HepG2 (cell line): ENCODE results near the gene FAM117B. TPM values are rescaled to one million over a fixed set of nuclear protein-coding genes. Genes with fewer than 3 reads are reported as not detected.

Experiments used
- ATAC-seq: fragments of 200-7000 bp; cut with Tn5 transposase; 3 replicates; pipeline ENCODE4 v1.9.1; 2020; ENCODE audit warnings: mild to moderate bottlenecking, moderate library complexity
- BruUV-seq: library from RNA; stranded (reverse); fragments of 400-500 nt; replicated peaks from 2 replicates; lab custom pipeline; 2021; lab: Mats Ljungman, UMichigan
- CTCF ChIA-PET: fragments of 300-600 bp; formaldehyde crosslinking; extraction: SDS; loops from one replicate; lab custom pipeline; 2021; ENCODE audit warnings: low total read pairs, inconsistent platforms, low intra/inter-chr PET ratio; lab: Yijun Ruan, JAX
- POLR2A ChIA-PET: fragments of 350-600 bp; sonication (Branson Sonifier 250); formaldehyde crosslinking; loops from one replicate; lab custom pipeline; 2020; ENCODE audit warnings: antibody characterized with exemption, inconsistent platforms; lab: Yijun Ruan, JAX
- DNase-seq: peaks from one replicate; pipeline ENCODE4 v3.0.0-alpha.2; 2015; ENCODE audit warnings: low spot score
- FAIRE-seq: peaks from 3 replicates; lab custom pipeline; 2011; peaks lifted over from hg19 to GRCh38; lab: Jason Lieb, UNC
- H2AFZ ChIP-seq: one replicate; pipeline ENCODE4 v1.6.1; 2011; ENCODE audit warnings: low read length, inconsistent platforms
- H3K27ac ChIP-seq: fragments of 300-600 bp; 3 replicates; pipeline ENCODE4 v1.8.0; 2011; ENCODE audit warnings: mixed run types, mild to moderate bottlenecking, mixed read lengths, low read length, inconsistent platforms; ENCODE audit not compliant: insufficient read depth; ENCODE audit errors: extremely low read length
- H3K27me3 ChIP-seq, 2 experiments: fragments of 200-600 bp in 1 of 2; 2 replicates in 1 of 2; 3 replicates in 1 of 2; pipeline versions ENCODE4 v1.6.0 to v1.8.0; 2011; ENCODE audit warnings: low read length in 2 of 2, mild to moderate bottlenecking in 2 of 2, moderate library complexity in 2 of 2, inconsistent platforms in 1 of 2; ENCODE audit not compliant: insufficient read depth in 2 of 2, control insufficient read depth in 1 of 2
- H3K36me3 ChIP-seq, 2 experiments: fragments of 200-600 bp in 1 of 2; replicated peaks in 1 of 2; 2 replicates in 1 of 2; 3 replicates in 1 of 2; pipeline versions ENCODE4 v1.5.1 to v1.8.0; 2011; ENCODE audit warnings: low read length in 2 of 2, inconsistent platforms in 1 of 2; ENCODE audit not compliant: insufficient read depth in 2 of 2, control insufficient read depth in 1 of 2
- H3K4me1 ChIP-seq: 2 replicates; pipeline ENCODE4 v1.5.1; 2012; ENCODE audit warnings: low read length, inconsistent platforms; ENCODE audit not compliant: insufficient read depth
- H3K4me2 ChIP-seq: 2 replicates; pipeline ENCODE4 v1.6.0; 2011; ENCODE audit warnings: low read depth, low read length, inconsistent platforms
- H3K4me3 ChIP-seq, 3 experiments: fragments of 200-600 bp in 1 of 3; sonication (generic), shearing (Covaris generic) in 1 of 3; replicated peaks in 1 of 3; 2 replicates each; pipeline ENCODE4 v1.5.1; 2011 to 2016; ENCODE audit warnings: low read length in 3 of 3, inconsistent platforms in 2 of 3, low read depth in 2 of 3, mild to moderate bottlenecking in 2 of 3, control low read depth in 1 of 3, mixed read lengths in 1 of 3; ENCODE audit not compliant: insufficient read depth in 1 of 3
- H3K79me2 ChIP-seq: one replicate; pipeline ENCODE4 v1.6.1; 2011; ENCODE audit warnings: low read length, inconsistent platforms; ENCODE audit not compliant: insufficient read depth
- H3K9ac ChIP-seq: 2 replicates; pipeline ENCODE4 v1.6.0; 2011; ENCODE audit warnings: mild to moderate bottlenecking, low read depth, low read length, inconsistent platforms; ENCODE audit not compliant: insufficient read depth
- H3K9me3 ChIP-seq: 2 replicates; pipeline ENCODE4 v1.5.1; 2012; ENCODE audit warnings: mild to moderate bottlenecking, low read length
- H4K20me1 ChIP-seq: 2 replicates; pipeline ENCODE4 v1.6.0; 2011; ENCODE audit warnings: inconsistent platforms, mild to moderate bottlenecking, low read length, moderate library complexity; ENCODE audit not compliant: insufficient read depth
- ARID2 ChIP-seq: sonication (generic); formaldehyde crosslinking; IDR thresholded peaks from 2 replicates; pipeline ENCODE4 v1.8.1; 2022; ENCODE audit warnings: mild to moderate bottlenecking, missing genetic modification reagents, borderline replicate concordance
- CC2D1A ChIP-seq: sonication (generic); formaldehyde crosslinking; IDR thresholded peaks from 2 replicates; pipeline ENCODE4 v1.8.1; 2023; ENCODE audit warnings: mild to moderate bottlenecking, missing genetic modification reagents
- EP300 ChIP-seq, 3 experiments: sonication (generic) in 1 of 3; formaldehyde crosslinking in 1 of 3; IDR thresholded peaks; 2 replicates each; pipeline versions ENCODE4 v1.5.1 to v1.6.1; 2011 to 2020; ENCODE audit warnings: low read depth in 2 of 3, low read length in 2 of 3, borderline replicate concordance in 1 of 3, improper control_type of control experiment in 1 of 3, mild to moderate bottlenecking in 1 of 3, missing genetic modification reagents in 1 of 3, moderate library complexity in 1 of 3
- FOSL1 ChIP-seq: sonication (generic); formaldehyde crosslinking; IDR thresholded peaks from 2 replicates; pipeline ENCODE4 v1.9.0; 2021; ENCODE audit warnings: missing genetic modification reagents, borderline replicate concordance
- FOXA3 ChIP-seq: IDR thresholded peaks from 2 replicates; pipeline ENCODE4 v1.6.1; 2016; ENCODE audit warnings: missing genetic modification reagents, missing compliant biosample characterization
- IKZF4 ChIP-seq: sonication (generic); formaldehyde crosslinking; IDR thresholded peaks from 2 replicates; pipeline ENCODE4 v1.5.1; 2020; ENCODE audit warnings: borderline replicate concordance, mild to moderate bottlenecking, low read depth, missing genetic modification reagents; ENCODE audit errors: not compliant biosample characterization
- NFE2 ChIP-seq: sonication (generic); formaldehyde crosslinking; IDR thresholded peaks from 2 replicates; pipeline ENCODE4 v1.4.0; 2020; ENCODE audit warnings: missing genetic modification reagents
- NONO ChIP-seq, 2 experiments: fragments of 450-650 bp in 1 of 2; sonication (generic) in 1 of 2; formaldehyde crosslinking in 1 of 2; IDR thresholded peaks in 1 of 2; conservative IDR thresholded peaks in 1 of 2; 2 replicates each; pipeline versions ENCODE4 v1.6.1 to v1.8.0; 2017 to 2022; ENCODE audit warnings: mild to moderate bottlenecking in 1 of 2, missing genetic modification reagents in 1 of 2, moderate library complexity in 1 of 2
- SP4 ChIP-seq: sonication (generic); formaldehyde crosslinking; IDR thresholded peaks from 2 replicates; pipeline ENCODE4 v1.8.1; 2023; ENCODE audit warnings: mild to moderate bottlenecking, missing genetic modification reagents
- SRF ChIP-seq: IDR thresholded peaks from 2 replicates; pipeline ENCODE4 v1.6.1; 2011; ENCODE audit warnings: mild to moderate bottlenecking, low read depth, low read length, moderate library complexity
- ZFP36L1 ChIP-seq: sonication (generic); formaldehyde crosslinking; IDR thresholded peaks from 2 replicates; pipeline ENCODE4 v1.8.0; 2022; ENCODE audit warnings: mild to moderate bottlenecking, missing genetic modification reagents, moderate library complexity
- ZNF24 ChIP-seq: fragments of 450-650 bp; IDR thresholded peaks from 2 replicates; pipeline ENCODE4 v1.6.1; 2017; ENCODE audit warnings: antibody characterized with exemption, mild to moderate bottlenecking
- ZNF326 ChIP-seq: sonication (generic); formaldehyde crosslinking; IDR thresholded peaks from 2 replicates; pipeline ENCODE4 v1.4.0; 2020; ENCODE audit warnings: missing genetic modification reagents, borderline replicate concordance
- ZNF577 ChIP-seq: sonication (generic); formaldehyde crosslinking; IDR thresholded peaks from 2 replicates; pipeline ENCODE4 v1.4.0; 2020; ENCODE audit warnings: mild to moderate bottlenecking, low read depth, missing genetic modification reagents, borderline replicate concordance
- WGBS: methylation state at CpG from one replicate; pipeline ENCODE4 v1.1.6; 2017; ENCODE audit warnings: low lambda C conversion rate; 5-methylcytosine and 5-hydroxymethylcytosine counted together
- in situ Hi-C: cut with HindIII; loops from 2 replicates; pipeline ENCODE4 v1.10.0; 2017; ENCODE audit warnings: low pct_unique_long_range_greater_than_20kb; ENCODE audit not compliant: extremely low pct_ligation_motif_present
- intact Hi-C: fragments of 100-400 bp; cut with micrococcal nuclease; formaldehyde crosslinking; loops from one replicate; pipeline ENCODE4 v1.10.0; 2022; ENCODE audit not compliant: unreplicated experiment
- polyA plus RNA-seq, 8 experiments: library from polyadenylated mRNA; depleted of rRNA in 3 of 8; stranded (reverse) in 7 of 8; unstranded in 1 of 8; fragments of >200 nt; fragmentation: Illumina TruSeq in 4 of 8; extraction: Trizol in 4 of 8; gene quantifications; 2 replicates each; pipeline versions ENCODE4 v1.2.1 to v1.2.3, GENCODE V29; 2011 to 2016; ENCODE audit warnings: low read depth in 4 of 8, missing spikeins in 1 of 8, mixed read lengths in 1 of 8; ENCODE audit not compliant: insufficient read depth in 1 of 8
- total RNA-seq, 5 experiments: library from RNA; depleted of rRNA; stranded (reverse); fragments of >200 nt; fragmentation: Illumina TruSeq; extraction: Trizol; gene quantifications; 2 replicates each; pipeline ENCODE4 v1.2.3, GENCODE V29; 2016; ENCODE audit warnings: low read depth in 1 of 5
- TF ChIP-seq, protein P1 (sequence below): sonication (generic); formaldehyde crosslinking; conservative IDR thresholded peaks from 2 replicates; pipeline ENCODE4 v1.8.0; 2022; ENCODE audit warnings: mild to moderate bottlenecking, moderate library complexity, missing genetic modification reagents
- TF ChIP-seq, protein P2 (sequence below): sonication (generic); formaldehyde crosslinking; IDR thresholded peaks from 2 replicates; pipeline ENCODE4 v1.8.1; 2023; ENCODE audit warnings: mild to moderate bottlenecking, missing genetic modification reagents, borderline replicate concordance
- TF ChIP-seq, protein P3 (sequence below): IDR thresholded peaks from 2 replicates; pipeline ENCODE4 v1.6.1; 2016; ENCODE audit warnings: mild to moderate bottlenecking
- TF ChIP-seq, protein P4 (sequence below): sonication (generic); formaldehyde crosslinking; IDR thresholded peaks from 2 replicates; pipeline ENCODE4 v1.8.0; 2022; ENCODE audit warnings: low read depth, missing genetic modification reagents

Gene FAM117B
- total and polyA plus RNA-seq, 2 of the 13 experiments (the other 11 are each of a cell fraction or from before 2014, with no cell fraction given), result 5.8 to 11.0 TPM

DNA sequence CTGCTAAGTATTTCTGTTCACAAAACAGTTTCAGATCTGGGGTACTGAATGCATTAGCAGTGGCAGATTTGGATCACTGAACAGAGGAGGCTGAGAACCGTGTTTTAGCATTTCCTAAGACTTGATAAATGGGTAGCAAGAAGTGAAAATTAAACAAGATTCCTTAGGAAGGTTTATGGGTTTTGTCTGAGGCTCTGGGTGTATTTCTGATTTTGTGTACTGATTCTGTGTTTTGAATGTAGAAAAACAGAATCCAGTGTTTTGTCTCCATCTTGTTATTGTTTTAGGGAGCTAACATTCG, 1.4 kb downstream of the FAM117B start:
- ChIA-PET CTCF (no interaction called here), POLR2A (interaction anchor here (0.7 to 2.6 kb wide), 5 partner anchors 12 to 398 kb away, joined by 3 to 16 read pairs (median 5); partner anchors contain the start of genes NBEAL1 and SUMO1)
- no TSS peak for BruUV-seq
- Histone ChIP-seq H3K4me2 (peak overlapping the region; percentile 98), H3K36me3 (no peaks in the 10 kb centered on the region; a peak in 1 of 5 replicates), H3K9me3 (no peaks in the 10 kb centered on the region), H4K20me1 (peaks cover 40% of the 10 kb centered on the region), H3K4me3 (peak overlapping the region; percentile 71 to 96 (median 90)), H2AFZ (peak overlapping the region; percentile 37), H3K79me2 (peaks cover 50% of the 10 kb centered on the region), H3K4me1 (peaks cover 46% of the 10 kb centered on the region), H3K9ac (peak overlapping the region; percentile 76), H3K27ac (peak overlapping the region; percentile 68), H3K27me3 (no peaks in the 10 kb centered on the region; a peak in 1 of 5 replicates)
- WGBS, result 4% methylated on average over 2 of the region's 2 CpGs
- in situ Hi-C loops, result no loop called here
- ATAC-seq (no peak), FAIRE-seq (no peak), DNase-seq (no peak)
- intact Hi-C loops, result loop anchor here (10.0 kb wide), 1 partner anchor 379 kb away; the partner anchor contains the start of gene NBEAL1
- no peak for TF ChIP-seq FOXA3 (CRISPR knock-in tag)
- no peak for TF ChIP-seq ZNF326 (CRISPR knock-in tag)
- TF ChIP-seq NFE2, result no peak
- no peak for TF ChIP-seq ZFP36L1 (CRISPR knock-in tag)
- TF ChIP-seq, protein P1, sequence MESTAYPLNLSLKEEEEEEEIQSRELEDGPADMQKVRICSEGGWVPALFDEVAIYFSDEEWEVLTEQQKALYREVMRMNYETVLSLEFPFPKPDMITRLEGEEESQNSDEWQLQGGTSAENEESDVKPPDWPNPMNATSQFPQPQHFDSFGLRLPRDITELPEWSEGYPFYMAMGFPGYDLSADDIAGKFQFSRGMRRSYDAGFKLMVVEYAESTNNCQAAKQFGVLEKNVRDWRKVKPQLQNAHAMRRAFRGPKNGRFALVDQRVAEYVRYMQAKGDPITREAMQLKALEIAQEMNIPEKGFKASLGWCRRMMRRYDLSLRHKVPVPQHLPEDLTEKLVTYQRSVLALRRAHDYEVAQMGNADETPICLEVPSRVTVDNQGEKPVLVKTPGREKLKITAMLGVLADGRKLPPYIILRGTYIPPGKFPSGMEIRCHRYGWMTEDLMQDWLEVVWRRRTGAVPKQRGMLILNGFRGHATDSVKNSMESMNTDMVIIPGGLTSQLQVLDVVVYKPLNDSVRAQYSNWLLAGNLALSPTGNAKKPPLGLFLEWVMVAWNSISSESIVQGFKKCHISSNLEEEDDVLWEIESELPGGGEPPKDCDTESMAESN, result no peak
- no peak for TF ChIP-seq IKZF4
- TF ChIP-seq, protein P2, sequence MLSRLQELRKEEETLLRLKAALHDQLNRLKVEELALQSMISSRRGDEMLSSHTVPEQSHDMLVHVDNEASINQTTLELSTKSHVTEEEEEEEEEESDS, result no peak
- TF ChIP-seq, protein P3, sequence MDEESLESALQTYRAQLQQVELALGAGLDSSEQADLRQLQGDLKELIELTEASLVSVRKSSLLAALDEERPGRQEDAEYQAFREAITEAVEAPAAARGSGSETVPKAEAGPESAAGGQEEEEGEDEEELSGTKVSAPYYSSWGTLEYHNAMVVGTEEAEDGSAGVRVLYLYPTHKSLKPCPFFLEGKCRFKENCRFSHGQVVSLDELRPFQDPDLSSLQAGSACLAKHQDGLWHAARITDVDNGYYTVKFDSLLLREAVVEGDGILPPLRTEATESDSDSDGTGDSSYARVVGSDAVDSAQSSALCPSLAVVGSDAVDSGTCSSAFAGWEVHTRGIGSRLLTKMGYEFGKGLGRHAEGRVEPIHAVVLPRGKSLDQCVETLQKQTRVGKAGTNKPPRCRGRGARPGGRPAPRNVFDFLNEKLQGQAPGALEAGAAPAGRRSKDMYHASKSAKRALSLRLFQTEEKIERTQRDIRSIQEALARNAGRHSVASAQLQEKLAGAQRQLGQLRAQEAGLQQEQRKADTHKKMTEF (CRISPR knock-in tag), result 0 out of 2 replicates have a peak, but pooled peaks have one; percentile 1
- no peak for TF ChIP-seq ZNF24
- TF ChIP-seq CC2D1A (CRISPR knock-in tag), result 0 out of 2 replicates have a peak, but pooled peaks have one; percentile 70
- TF ChIP-seq SRF, result no peak
- TF ChIP-seq, protein P4, sequence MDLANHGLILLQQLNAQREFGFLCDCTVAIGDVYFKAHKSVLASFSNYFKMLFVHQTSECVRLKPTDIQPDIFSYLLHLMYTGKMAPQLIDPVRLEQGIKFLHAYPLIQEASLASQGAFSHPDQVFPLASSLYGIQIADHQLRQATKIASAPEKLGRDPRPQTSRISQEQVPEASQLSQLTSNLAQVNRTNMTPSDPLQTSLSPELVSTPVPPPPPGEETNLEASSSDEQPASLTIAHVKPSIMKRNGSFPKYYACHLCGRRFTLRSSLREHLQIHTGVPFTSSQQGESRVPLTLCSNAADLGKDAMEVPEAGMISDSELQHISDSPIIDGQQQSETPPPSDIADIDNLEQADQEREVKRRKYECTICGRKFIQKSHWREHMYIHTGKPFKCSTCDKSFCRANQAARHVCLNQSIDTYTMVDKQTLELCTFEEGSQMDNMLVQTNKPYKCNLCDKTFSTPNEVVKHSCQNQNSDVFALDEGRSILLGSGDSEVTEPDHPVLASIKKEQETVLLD, result no peak
- no peak for TF ChIP-seq SP4 (CRISPR knock-in tag)
- no peak for TF ChIP-seq EP300 (IDR thresholded peaks at IDR 0.05; ENCODE audit: low read depth in 2 of 2, low read length in 2 of 2)
- no peak for TF ChIP-seq EP300 (CRISPR knock-in tag; IDR thresholded peaks at IDR 0.05; ENCODE audit: borderline replicate concordance)
- no peak for TF ChIP-seq NONO (IDR thresholded peaks at IDR 0.05)
- TF ChIP-seq NONO (CRISPR knock-in tag; conservative IDR thresholded peaks at IDR 0.05), result no peak
- no peak for TF ChIP-seq FOSL1 (CRISPR knock-in tag)
- no peak for TF ChIP-seq ZNF577 (CRISPR knock-in tag)
- TF ChIP-seq ARID2 (CRISPR knock-in tag), result no peak
